CD4-positive, alpha-beta T cell (primary cell): ENCODE measurements around the gene KCNT2. TPM values are rescaled to one million over a fixed set of nuclear protein-coding genes. Genes with fewer than 3 reads are reported as not detected.

Source experiments
- ATAC-seq: fragments of 200-7000 bp; cut with Tn5 transposase; one replicate; pipeline ENCODE4 v1.10.0; 2022; ENCODE audit warnings: mild to moderate bottlenecking; ENCODE audit not compliant: poor library complexity
- CTCF ChIA-PET: fragments of 350-600 bp; sonication (Branson Sonifier 250); formaldehyde crosslinking; loops from one replicate; lab custom pipeline; 2021; ENCODE audit warnings: antibody characterized with exemption, inconsistent platforms; lab: Charles Lee
- POLR2A ChIA-PET: fragments of 350-600 bp; sonication (Branson Sonifier 250); formaldehyde crosslinking; loops from one replicate; lab custom pipeline; 2021; ENCODE audit warnings: antibody characterized with exemption, inconsistent platforms; lab: Charles Lee
- DNase-seq, 14 experiments: peaks; one replicate each; pipeline ENCODE4 v3.0.0-alpha.2; 2013 to 2020; ENCODE audit warnings: mixed read lengths in 2 of 14
- H3K27ac ChIP-seq, 2 donors: one replicate each; pipeline versions ENCODE4 v1.5.1 to v1.7.0; 2013; ENCODE audit warnings: low read length in 2 of 2, low read depth in 1 of 2, mild to moderate bottlenecking in 1 of 2
- H3K27me3 ChIP-seq, 2 experiments: 1 replicate in 1 of 2; 2 replicates in 1 of 2; pipeline versions ENCODE4 v1.6.1 to v1.7.0; 2013; ENCODE audit warnings: low read length in 2 of 2, control low read depth in 1 of 2, mild to moderate bottlenecking in 1 of 2, moderate library complexity in 1 of 2; ENCODE audit not compliant: insufficient read depth in 2 of 2, control insufficient read depth in 1 of 2
- H3K36me3 ChIP-seq: one replicate; pipeline ENCODE4 v1.6.1; 2013; ENCODE audit warnings: low read length, control low read depth; ENCODE audit not compliant: insufficient read depth
- H3K4me1 ChIP-seq: one replicate; pipeline ENCODE4 v1.6.1; 2013; ENCODE audit warnings: low read length, control low read depth; ENCODE audit not compliant: insufficient read depth
- H3K4me3 ChIP-seq: one replicate; pipeline ENCODE4 v1.5.1; 2013; ENCODE audit warnings: mild to moderate bottlenecking, low read length, moderate library complexity
- H3K9me3 ChIP-seq, 2 experiments: 1 replicate in 1 of 2; 2 replicates in 1 of 2; pipeline versions ENCODE4 v1.6.1 to v1.7.0; 2013; ENCODE audit warnings: low read length in 2 of 2, mild to moderate bottlenecking in 2 of 2, control low read depth in 1 of 2, moderate library complexity in 1 of 2; ENCODE audit not compliant: control insufficient read depth in 1 of 2, insufficient read depth in 1 of 2
- H3K27ac Mint-ChIP-seq: one replicate; pipeline ENCODE4 v1.8.0; 2020; ENCODE audit warnings: mixed read lengths
- H3K27me3 Mint-ChIP-seq: one replicate; pipeline ENCODE4 v1.8.0; 2021; ENCODE audit warnings: mixed read lengths
- H3K36me3 Mint-ChIP-seq: one replicate; pipeline ENCODE4 v1.8.0; 2021; ENCODE audit warnings: low read depth, mixed read lengths
- H3K4me1 Mint-ChIP-seq: one replicate; pipeline ENCODE4 v1.8.0; 2021; ENCODE audit warnings: low read depth, mixed read lengths
- H3K4me3 Mint-ChIP-seq: one replicate; pipeline ENCODE4 v1.8.0; 2020; ENCODE audit warnings: mild to moderate bottlenecking, mixed read lengths
- H3K9me3 Mint-ChIP-seq: one replicate; pipeline ENCODE4 v1.8.0; 2020; ENCODE audit warnings: mixed read lengths
- CTCF ChIP-seq: fragments of 200-600 bp; IDR thresholded peaks from one replicate; pipeline ENCODE4 v1.8.0; 2022; ENCODE audit warnings: antibody characterized with exemption, mild to moderate bottlenecking
- intact Hi-C, 2 experiments: fragments of 100-400 bp; cut with DNase I in 1 of 2; cut with micrococcal nuclease in 1 of 2; formaldehyde crosslinking; loops; one replicate each; pipeline versions ENCODE4 v1.15.1 to v1.9.0; 2023 to 2025; cut with DNase I, micrococcal nuclease
- total RNA-seq, 174 experiments: library from RNA in 2 of 174; stranded (reverse) in 2 of 174; gene quantifications; one replicate each; pipeline ENCODE4 v1.2.3 and lab custom pipeline; 2021 to 2026

KCNT2 gene
- total RNA-seq, 2 experiments from 2014 or later = not detected

- H3K27ac ChIP-seq = no peak overlapping the region
- H3K36me3 ChIP-seq = no peaks in the 10 kb centered on the region
- no peaks in the 10 kb centered on the region for H3K9me3 ChIP-seq
- no peaks in the 10 kb centered on the region for H3K36me3 Mint-ChIP-seq
- H3K9me3 Mint-ChIP-seq = no peaks in the 10 kb centered on the region
- H3K27me3 Mint-ChIP-seq = no peaks in the 10 kb centered on the region
- no peak for ATAC-seq
- H3K4me1 ChIP-seq = no peaks in the 10 kb centered on the region
- H3K4me1 Mint-ChIP-seq = no peaks in the 10 kb centered on the region
- H3K27me3 ChIP-seq = no peaks in the 10 kb centered on the region
- H3K4me3 Mint-ChIP-seq = no peak overlapping the region
- CTCF ChIA-PET = no interaction called here
- POLR2A ChIA-PET = no interaction called here
- intact Hi-C loops = no loop called here
- TF ChIP-seq CTCF = no peak
- DNase-seq = no peak
- no peak overlapping the region for H3K27ac Mint-ChIP-seq
- no peak overlapping the region for H3K4me3 ChIP-seq
Measured at GRCh38 chr1:196312739-196313138, 295.5 kb downstream of the KCNT2 start.

GRCh38 chr1:196309386-196309785, 298.9 kb downstream of the KCNT2 start:
- no peak for DNase-seq
- Histone ChIP-seq H3K27ac (no peak overlapping the region), H3K4me1 (no peaks in the 10 kb centered on the region), H3K9me3 (no peaks in the 10 kb centered on the region), H3K4me3 (no peak overlapping the region), H3K27me3 (no peaks in the 10 kb centered on the region), H3K36me3 (no peaks in the 10 kb centered on the region)
- ChIA-PET POLR2A (no interaction called here), CTCF (no interaction called here)
- ATAC-seq = no peak
- Mint-ChIP-seq H3K27ac (no peak overlapping the region), H3K36me3 (no peaks in the 10 kb centered on the region), H3K9me3 (no peaks in the 10 kb centered on the region), H3K4me3 (no peak overlapping the region), H3K4me1 (no peaks in the 10 kb centered on the region), H3K27me3 (no peaks in the 10 kb centered on the region)
- no peak for TF ChIP-seq CTCF
- intact Hi-C loops = no loop called here

GRCh38 chr1:196308176-196308575, 300.1 kb downstream of the KCNT2 start:
- TF ChIP-seq CTCF = no peak
- ChIA-PET CTCF (no interaction called here), POLR2A (no interaction called here)
- Mint-ChIP-seq H3K4me3 (no peak overlapping the region), H3K27ac (no peak overlapping the region), H3K36me3 (no peaks in the 10 kb centered on the region), H3K9me3 (no peaks in the 10 kb centered on the region), H3K27me3 (no peaks in the 10 kb centered on the region), H3K4me1 (no peaks in the 10 kb centered on the region)
- DNase-seq = no peak
- ATAC-seq = no peak
- intact Hi-C loops = no loop called here
- no peak overlapping the region for H3K4me3 ChIP-seq
- H3K27me3 ChIP-seq = no peaks in the 10 kb centered on the region
- H3K4me1 ChIP-seq = no peaks in the 10 kb centered on the region
- no peak overlapping the region for H3K27ac ChIP-seq
- no peaks in the 10 kb centered on the region for H3K36me3 ChIP-seq
- no peaks in the 10 kb centered on the region for H3K9me3 ChIP-seq
